GM12864 (cell line): ENCODE results near the gene SPTA1.

Source experiments
- DNase-seq: peaks from one replicate; pipeline ENCODE4 v3.0.0-alpha.2; 2011; ENCODE audit warnings: low read depth
- H3K4me3 ChIP-seq: 2 replicates; pipeline ENCODE4 v1.5.1; 2011; ENCODE audit warnings: mild to moderate bottlenecking, low read depth, low read length, control low read depth
- TF ChIP-seq, protein P1 (sequence below): IDR thresholded peaks from 2 replicates; pipeline ENCODE4 v1.5.1; 2011; ENCODE audit warnings: low read depth, mild to moderate bottlenecking, moderate library complexity, low read length, control low read depth, inconsistent platforms; ENCODE audit errors: missing control alignments

Gene SPTA1

DNA sequence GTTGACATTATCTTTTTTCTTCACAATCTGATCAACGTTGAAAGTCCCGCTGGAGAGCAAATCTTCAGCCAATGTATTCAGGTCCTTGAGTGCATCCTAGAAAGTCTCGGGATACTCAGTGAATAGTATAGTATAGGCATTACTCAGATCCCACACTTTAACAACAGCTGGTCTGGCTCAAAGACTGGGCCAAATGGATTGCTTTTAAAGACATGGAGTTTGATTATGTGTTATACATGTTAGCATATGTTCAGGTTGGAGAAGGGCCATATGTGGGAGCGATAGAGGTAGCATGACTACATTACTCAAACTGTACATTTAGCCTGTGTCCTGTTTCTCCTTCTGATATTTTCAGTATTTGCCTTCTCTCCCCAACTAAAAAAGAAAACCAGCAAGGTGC is 48.4 kb downstream of the SPTA1 start:
- DNase-seq: no peak
- no peak overlapping the region for H3K4me3 ChIP-seq
- TF ChIP-seq, protein P1, sequence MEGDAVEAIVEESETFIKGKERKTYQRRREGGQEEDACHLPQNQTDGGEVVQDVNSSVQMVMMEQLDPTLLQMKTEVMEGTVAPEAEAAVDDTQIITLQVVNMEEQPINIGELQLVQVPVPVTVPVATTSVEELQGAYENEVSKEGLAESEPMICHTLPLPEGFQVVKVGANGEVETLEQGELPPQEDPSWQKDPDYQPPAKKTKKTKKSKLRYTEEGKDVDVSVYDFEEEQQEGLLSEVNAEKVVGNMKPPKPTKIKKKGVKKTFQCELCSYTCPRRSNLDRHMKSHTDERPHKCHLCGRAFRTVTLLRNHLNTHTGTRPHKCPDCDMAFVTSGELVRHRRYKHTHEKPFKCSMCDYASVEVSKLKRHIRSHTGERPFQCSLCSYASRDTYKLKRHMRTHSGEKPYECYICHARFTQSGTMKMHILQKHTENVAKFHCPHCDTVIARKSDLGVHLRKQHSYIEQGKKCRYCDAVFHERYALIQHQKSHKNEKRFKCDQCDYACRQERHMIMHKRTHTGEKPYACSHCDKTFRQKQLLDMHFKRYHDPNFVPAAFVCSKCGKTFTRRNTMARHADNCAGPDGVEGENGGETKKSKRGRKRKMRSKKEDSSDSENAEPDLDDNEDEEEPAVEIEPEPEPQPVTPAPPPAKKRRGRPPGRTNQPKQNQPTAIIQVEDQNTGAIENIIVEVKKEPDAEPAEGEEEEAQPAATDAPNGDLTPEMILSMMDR: no peak

- no peak for DNase-seq
- H3K4me3 ChIP-seq: no peak overlapping the region
- TF ChIP-seq, protein P1: no peak
Observed at GRCh38 chr1:158613764-158614163, 72.8 kb downstream of the SPTA1 start.

- TF ChIP-seq, protein P1: no peak
- no peak overlapping the region for H3K4me3 ChIP-seq
- no peak for DNase-seq
Observed at GRCh38 chr1:158611916-158612315, 74.6 kb downstream of the SPTA1 start.

DNA sequence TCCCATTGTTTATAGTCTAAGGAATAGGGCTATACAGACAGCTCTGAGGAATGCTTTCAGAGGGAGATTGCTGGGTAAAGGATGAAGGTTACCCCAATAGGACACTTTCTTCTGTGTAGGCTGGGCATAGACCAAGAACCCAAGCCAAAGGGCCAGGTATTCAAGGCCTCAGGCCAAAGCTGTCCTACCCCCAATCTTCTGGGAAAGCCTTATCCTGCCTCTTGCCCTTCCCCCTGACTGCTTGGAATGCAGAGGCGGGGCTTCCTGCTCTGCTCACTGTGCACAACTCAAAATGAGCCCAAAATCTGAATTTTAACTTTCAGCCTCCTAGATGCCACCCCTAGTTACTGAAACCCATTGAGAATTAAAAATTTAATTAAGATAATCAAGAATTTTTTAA is 79.2 kb downstream of the SPTA1 start:
- H3K4me3 ChIP-seq: no peak overlapping the region
- DNase-seq: no peak
- TF ChIP-seq, protein P1: no peak

DNA sequence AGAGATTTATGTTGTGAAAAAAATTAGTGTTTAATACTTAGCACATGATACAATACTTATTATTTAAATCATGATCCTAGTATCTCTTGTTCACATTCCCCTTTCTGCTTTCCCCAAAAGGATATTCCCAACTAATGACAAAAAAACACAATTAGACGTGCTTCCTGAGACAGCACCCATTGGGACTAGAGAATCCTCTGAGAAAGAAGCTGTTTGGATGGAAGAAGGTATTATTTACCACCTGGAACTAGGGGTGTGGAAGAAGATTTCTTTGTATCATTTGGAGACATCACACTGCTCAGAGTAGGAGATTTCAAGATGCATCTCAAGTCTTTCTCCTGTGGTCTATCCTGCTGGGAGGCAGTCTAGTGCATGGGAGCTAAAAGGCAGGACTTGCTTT is 81.5 kb downstream of the SPTA1 start, which contains the start of gene OR10Z1:
TSS of gene OR10Z1 (plus strand) at position 301 of the 400 bp plus-strand sequence. CDS start 1,171 bp downstream, outside the sequence.
- DNase-seq: no peak
- TF ChIP-seq, protein P1: no peak

DNA sequence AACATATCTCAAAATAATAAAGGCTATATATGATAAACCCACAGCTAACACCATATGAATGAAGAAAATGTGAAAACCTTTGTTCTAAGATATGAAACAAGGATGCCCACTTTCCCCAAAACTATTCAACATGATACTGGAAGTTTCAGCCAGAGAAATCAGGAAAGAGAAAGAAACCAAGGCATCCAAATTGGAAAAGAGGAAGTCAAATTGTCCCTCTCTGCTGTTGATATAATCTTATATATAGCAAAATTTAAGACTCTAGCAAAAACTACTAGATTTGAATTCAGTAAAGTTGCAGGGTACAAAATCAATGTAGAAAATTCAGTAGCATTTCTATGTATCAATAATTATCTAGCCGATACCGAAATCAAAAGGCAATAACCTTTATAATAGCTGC is 85.8 kb downstream of the SPTA1 start:
- TF ChIP-seq, protein P1: no peak
- H3K4me3 ChIP-seq: no peak overlapping the region
- DNase-seq: no peak

More for the DNA sequence above, 81.5 kb downstream of the SPTA1 start, which contains the start of gene OR10Z1:
- H3K4me3 ChIP-seq: no peak within 1 kb of the TSS

- no peak overlapping the region for H3K4me3 ChIP-seq
- DNase-seq: no peak
- TF ChIP-seq, protein P1: no peak
Observed at GRCh38 chr1:158586942-158587341, 99.6 kb downstream of the SPTA1 start.
